ENCODE results near the gene KRTAP10-5. TPM values are rescaled to one million over a fixed set of nuclear protein-coding genes. Genes with fewer than 3 reads are reported as not detected.
"Not testable (repeated sequence)": the region's sequence is repeated elsewhere in the genome, so short reads cannot be mapped to it uniquely, and the experiment has no call there.

The KRTAP10-5 gene
- total RNA-seq, 2 donors from 2014 or later, result not detected

DNA sequence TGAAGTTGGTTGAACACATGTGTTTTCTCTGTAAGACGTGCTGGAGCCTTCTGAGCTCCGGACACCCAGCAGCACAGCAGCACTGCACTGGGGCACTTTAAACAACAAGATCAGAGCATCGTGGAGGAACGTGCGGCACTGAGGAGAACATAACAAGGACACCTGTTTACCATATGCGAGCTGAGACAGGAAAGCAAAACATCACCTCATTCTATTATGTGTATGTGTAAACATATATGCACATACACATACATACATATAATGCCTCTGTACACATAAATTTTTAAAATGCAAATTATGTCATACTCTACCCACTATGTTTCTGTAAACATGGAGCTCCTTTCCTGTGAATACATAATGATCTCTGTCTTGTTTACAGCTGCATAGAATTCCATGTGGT is 15.1 kb upstream of the KRTAP10-5 start:
- no peak for DNase-seq (ENCODE audit: low spot score)

GRCh38 chr21:44594406-44594916 is 14.1 kb upstream of the KRTAP10-5 start:
- intact Hi-C loops (cut with DNase I), result no loop called here

More for the DNA sequence above, 15.1 kb upstream of the KRTAP10-5 start:
- intact Hi-C loops (cut with DNase I), result no loop called here

DNA sequence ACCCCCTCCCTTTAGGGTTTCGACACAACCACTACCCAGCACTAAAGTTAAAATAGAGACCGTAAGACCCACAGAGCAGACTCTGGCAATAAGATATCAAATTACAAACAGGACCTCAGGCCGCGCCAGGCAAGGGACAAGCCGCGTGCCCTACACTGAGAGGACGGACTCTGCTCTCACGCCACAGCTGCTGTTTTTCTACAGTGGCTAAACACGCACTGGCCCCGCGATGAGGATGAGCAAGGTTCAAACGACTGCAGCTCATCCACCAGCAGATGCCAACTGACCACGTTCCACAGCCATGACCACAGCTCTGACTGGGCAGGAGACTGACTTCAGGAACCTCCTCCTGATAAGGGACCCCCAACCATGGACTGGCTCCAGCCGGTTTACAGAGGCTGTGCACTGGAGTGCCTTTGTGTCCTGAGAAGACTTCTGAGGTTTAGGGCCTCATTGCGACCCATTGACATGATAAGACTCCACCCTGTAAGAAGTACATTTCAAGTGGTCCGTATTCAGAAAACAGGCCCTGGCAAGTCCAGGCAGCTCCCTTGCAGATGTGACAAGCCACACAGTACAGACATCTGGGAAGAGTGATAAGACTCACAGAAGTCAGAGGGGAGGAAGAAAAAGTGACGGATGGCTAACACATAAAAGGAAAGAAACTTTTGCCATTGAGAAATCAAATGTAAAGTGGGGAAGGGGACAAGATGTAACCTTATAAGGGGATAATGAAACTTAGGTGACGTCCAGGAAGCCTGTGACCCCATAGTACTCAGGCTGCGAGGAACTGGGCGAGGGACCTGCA is 13.4 kb upstream of the KRTAP10-5 start:
- intact Hi-C loops (cut with DNase I), result no loop called here
- peak; percentile 43 for DNase-seq (ENCODE audit: low spot score)

More at GRCh38 chr21:44594406-44594916, 14.1 kb upstream of the KRTAP10-5 start:
- DNase-seq (ENCODE audit: low spot score), result peak; percentile 43

- intact Hi-C loops (cut with DNase I), result no loop called here
- DNase-seq (ENCODE audit: low spot score), result peak; percentile 68
Measured at GRCh38 chr21:44592446-44593311, 12.3 kb upstream of the KRTAP10-5 start, which contains the start of gene KRTAP10-6. TSS of gene KRTAP10-6 (minus strand) at chr21:44592505. CDS start at chr21:44592484, 21 bp downstream.

DNA sequence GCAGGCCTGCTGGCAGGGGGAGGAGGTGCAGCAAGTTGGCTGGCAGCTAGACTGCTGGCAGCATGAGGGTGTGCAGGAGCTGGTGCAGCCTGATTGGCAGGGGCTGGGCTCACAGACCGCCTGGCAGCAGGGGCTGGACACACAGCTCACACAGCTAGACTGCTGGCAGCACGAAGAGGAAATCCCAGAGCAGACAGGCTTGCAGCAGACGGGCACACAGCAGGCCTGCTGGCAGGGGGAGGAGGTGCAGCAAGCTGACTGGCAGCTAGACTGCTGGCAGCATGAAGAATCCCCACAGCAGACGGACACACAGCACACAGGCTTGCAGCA is 11.4 kb upstream of the KRTAP10-5 start:
- intact Hi-C loops (cut with DNase I); DNase-seq (ENCODE audit: low spot score): not testable (repeated sequence)

- peak; percentile 63 for DNase-seq (ENCODE audit: low spot score)
- intact Hi-C loops (cut with DNase I), result not testable (repeated sequence)
Measured at GRCh38 chr21:44590897-44591800, 10.7 kb upstream of the KRTAP10-5 start.

GRCh38 chr21:44590311-44590721 is 9.9 kb upstream of the KRTAP10-5 start:
- DNase-seq (ENCODE audit: low spot score), result peak; percentile 66
- intact Hi-C loops (cut with DNase I), result no loop called here

GRCh38 chr21:44589586-44590305 is 9.3 kb upstream of the KRTAP10-5 start:
- intact Hi-C loops (cut with DNase I), result no loop called here
- peak; percentile 83 for DNase-seq (ENCODE audit: low spot score)

GRCh38 chr21:44589094-44589493 is 8.7 kb upstream of the KRTAP10-5 start:
- DNase-seq (ENCODE audit: low spot score), result no peak
- intact Hi-C loops (cut with DNase I), result no loop called here

- no peak for DNase-seq (ENCODE audit: low spot score)
- intact Hi-C loops (cut with DNase I), result no loop called here
Measured at GRCh38 chr21:44585892-44586291, 5.5 kb upstream of the KRTAP10-5 start.

- DNase-seq (ENCODE audit: low spot score), result no peak
- intact Hi-C loops (cut with DNase I), result no loop called here
Measured at GRCh38 chr21:44583800-44584147, 3.4 kb upstream of the KRTAP10-5 start.

- intact Hi-C loops (cut with DNase I), result no loop called here
- DNase-seq (ENCODE audit: low spot score), result peak; percentile 26
Measured at GRCh38 chr21:44583089-44583799, 2.8 kb upstream of the KRTAP10-5 start.

DNA sequence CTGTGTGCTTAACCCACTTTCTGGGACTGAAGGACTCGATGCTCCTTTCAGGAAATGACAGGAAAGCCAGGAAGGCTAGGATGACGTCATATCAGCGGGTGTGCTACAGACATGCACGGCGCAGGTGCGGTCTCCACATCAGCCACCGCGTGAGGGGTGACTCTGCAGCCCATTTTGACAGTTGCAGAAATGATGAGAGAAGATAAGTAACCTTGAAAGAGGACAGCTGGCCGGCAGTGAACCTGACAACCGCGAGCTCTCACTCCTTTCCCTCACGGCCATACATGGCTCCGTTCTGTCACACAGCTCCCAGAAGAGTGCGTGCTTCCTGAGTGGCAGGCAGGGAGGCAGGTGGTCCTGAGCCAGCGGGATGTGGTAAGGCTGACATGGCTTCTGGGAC is 1.7 kb upstream of the KRTAP10-5 start:
- intact Hi-C loops (cut with DNase I), result no loop called here
- peak; percentile 51 for DNase-seq (ENCODE audit: low spot score)

- intact Hi-C loops (cut with DNase I), result no loop called here
- DNase-seq (ENCODE audit: low spot score), result no peak
Measured at GRCh38 chr21:44581158-44581557, 754 bp upstream of the KRTAP10-5 start.

DNA sequence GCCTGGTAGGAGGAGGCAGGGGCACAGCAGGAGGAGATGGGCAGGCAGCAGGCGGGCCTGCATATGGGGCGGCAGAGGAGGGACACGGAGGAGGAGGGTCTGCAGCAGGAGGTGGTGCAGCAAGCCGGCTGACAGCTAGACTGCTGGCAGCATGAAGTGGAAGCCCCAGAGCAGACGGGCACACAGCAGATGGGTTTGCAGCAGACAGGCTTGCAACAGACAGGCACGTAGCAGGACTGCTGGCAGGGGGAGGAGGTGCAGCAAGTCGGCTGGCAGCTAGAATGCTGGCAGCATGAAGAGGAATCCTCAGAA is 615 bp downstream of the KRTAP10-5 start:
- no peak for DNase-seq (ENCODE audit: low spot score)
- intact Hi-C loops (cut with DNase I), result no loop called here

DNA sequence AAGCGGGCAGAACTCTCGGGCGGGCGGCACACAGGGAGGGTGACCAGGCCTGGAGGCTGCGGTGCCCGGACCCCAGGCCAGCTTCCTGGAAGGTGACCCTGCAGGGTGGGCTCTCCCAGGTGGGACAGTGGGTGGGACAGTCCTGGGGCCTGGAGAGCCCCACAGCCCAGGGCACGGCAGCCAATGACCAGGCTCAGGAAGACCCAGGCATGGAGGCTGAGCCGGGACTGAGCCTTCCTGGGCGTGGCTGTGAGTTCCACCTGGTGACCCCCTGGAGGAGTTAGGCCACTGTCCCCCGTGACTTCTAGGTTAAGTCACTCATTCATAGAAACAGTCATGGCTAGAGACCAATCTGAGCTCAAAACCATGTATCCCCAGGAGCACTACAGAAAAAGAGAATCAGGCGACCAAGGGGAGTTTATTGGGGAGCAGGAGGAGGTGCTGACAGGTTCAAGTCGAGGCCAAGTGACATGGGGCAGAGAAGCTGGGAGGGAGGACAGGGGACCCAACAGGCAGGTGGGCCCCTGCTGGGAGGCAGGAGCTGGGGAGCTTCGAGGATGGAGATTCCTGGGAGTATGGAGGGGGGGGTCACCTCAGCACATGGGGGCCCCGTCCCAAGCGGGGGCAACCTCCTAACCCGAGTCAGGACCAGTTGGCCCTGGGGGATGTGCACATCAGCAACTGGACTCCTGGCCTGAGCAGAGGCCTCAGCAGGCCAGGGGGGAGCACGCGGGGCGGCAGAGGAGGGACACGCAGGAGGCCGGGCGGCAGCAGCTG is 1.2 kb downstream of the KRTAP10-5 start:
- intact Hi-C loops (cut with DNase I), result no loop called here
- DNase-seq (ENCODE audit: low spot score), result peak; percentile 55

GRCh38 chr21:44578371-44579055 is 1.9 kb downstream of the KRTAP10-5 start:
- peak; percentile 68 for DNase-seq (ENCODE audit: low spot score)
- intact Hi-C loops (cut with DNase I), result no loop called here
